RWPE2 (cell line): ENCODE data around the gene CNKSR3.

ENCODE experiments used
- ATAC-seq: fragments of 200-7000 bp; cut with Tn5 transposase; 3 replicates; pipeline ENCODE4 v1.9.1; 2021; ENCODE audit warnings: low read depth
- DNase-seq: peaks from one replicate; pipeline ENCODE4 v3.0.0-alpha.2; 2020; ENCODE audit warnings: low spot score
- H3K27ac ChIP-seq: fragments of 450-650 bp; 2 replicates; pipeline ENCODE4 v1.5.1; 2017; ENCODE audit warnings: mild to moderate bottlenecking; ENCODE audit not compliant: poor library complexity, severe bottlenecking
- H3K27me3 ChIP-seq: fragments of 250-450 bp; sonication (Bioruptor Pico); 2 replicates; pipeline ENCODE4 v1.5.1; 2021; ENCODE audit warnings: mild to moderate bottlenecking, moderate library complexity; ENCODE audit not compliant: insufficient read depth, poor library complexity, severe bottlenecking
- H3K36me3 ChIP-seq: fragments of 250-450 bp; sonication (Bioruptor Pico); 2 replicates; pipeline ENCODE4 v1.5.1; 2020; ENCODE audit warnings: low read depth, mild to moderate bottlenecking, moderate library complexity
- H3K4me1 ChIP-seq: fragments of 250-450 bp; sonication (Bioruptor Pico); 2 replicates; pipeline ENCODE4 v1.5.1; 2021; ENCODE audit warnings: mild to moderate bottlenecking, moderate library complexity; ENCODE audit not compliant: insufficient read depth, poor library complexity, severe bottlenecking
- H3K4me3 ChIP-seq: fragments of 250-450 bp; sonication (Bioruptor Pico); 2 replicates; pipeline ENCODE4 v1.5.1; 2021; ENCODE audit warnings: mild to moderate bottlenecking, moderate library complexity; ENCODE audit not compliant: severe bottlenecking
- H3K9me3 ChIP-seq: fragments of 250-450 bp; sonication (Bioruptor Pico); 2 replicates; pipeline ENCODE4 v1.5.1; 2021; ENCODE audit warnings: mild to moderate bottlenecking, moderate library complexity; ENCODE audit not compliant: severe bottlenecking
- TF ChIP-seq, protein P1 (sequence below): fragments of 450-650 bp; IDR thresholded peaks from one replicate; pipeline ENCODE4 v1.5.1; 2017; ENCODE audit warnings: mild to moderate bottlenecking, moderate library complexity; ENCODE audit not compliant: poor library complexity, severe bottlenecking

The CNKSR3 gene

GRCh38 chr6:154529957-154530356 is 19.5 kb upstream of the CNKSR3 start:
- no peak for DNase-seq

DNA sequence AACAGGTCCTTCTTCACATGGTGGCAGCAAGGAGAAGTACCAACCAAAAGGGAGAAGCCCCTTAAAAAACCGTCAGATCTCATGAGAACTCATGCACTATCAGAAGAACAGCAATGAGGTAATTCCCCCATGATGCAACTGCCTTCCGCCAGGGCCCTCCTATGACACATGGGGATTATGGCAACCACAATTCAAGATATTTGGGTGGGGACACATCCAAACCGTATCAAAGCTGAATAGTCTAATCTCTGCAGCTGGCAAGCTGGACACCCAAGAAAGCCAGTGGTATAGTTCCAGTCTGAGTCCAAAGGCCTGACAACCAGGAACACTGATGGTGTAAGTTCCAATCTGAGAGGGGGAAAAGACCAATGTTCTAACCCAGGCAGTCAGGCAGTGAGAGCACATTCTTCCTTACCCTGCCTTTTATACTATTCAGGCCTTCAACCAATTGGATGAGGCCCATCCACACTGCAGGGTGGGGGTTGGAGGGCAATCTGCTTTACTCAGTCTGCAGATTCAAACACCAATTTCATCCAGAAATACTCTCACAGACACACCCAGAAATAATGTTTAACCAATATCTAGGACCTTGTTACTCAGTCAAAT is 17.9 kb upstream of the CNKSR3 start:
- no peaks in the 10 kb centered on the region for H3K4me1 ChIP-seq
- H3K27me3 ChIP-seq = no peaks in the 10 kb centered on the region
- no peaks in the 10 kb centered on the region for H3K9me3 ChIP-seq
- DNase-seq (no peak), ATAC-seq (no peak)
- no peaks in the 10 kb centered on the region for H3K36me3 ChIP-seq
- no peak overlapping the region for H3K27ac ChIP-seq
- no peak overlapping the region for H3K4me3 ChIP-seq
- TF ChIP-seq, protein P1, sequence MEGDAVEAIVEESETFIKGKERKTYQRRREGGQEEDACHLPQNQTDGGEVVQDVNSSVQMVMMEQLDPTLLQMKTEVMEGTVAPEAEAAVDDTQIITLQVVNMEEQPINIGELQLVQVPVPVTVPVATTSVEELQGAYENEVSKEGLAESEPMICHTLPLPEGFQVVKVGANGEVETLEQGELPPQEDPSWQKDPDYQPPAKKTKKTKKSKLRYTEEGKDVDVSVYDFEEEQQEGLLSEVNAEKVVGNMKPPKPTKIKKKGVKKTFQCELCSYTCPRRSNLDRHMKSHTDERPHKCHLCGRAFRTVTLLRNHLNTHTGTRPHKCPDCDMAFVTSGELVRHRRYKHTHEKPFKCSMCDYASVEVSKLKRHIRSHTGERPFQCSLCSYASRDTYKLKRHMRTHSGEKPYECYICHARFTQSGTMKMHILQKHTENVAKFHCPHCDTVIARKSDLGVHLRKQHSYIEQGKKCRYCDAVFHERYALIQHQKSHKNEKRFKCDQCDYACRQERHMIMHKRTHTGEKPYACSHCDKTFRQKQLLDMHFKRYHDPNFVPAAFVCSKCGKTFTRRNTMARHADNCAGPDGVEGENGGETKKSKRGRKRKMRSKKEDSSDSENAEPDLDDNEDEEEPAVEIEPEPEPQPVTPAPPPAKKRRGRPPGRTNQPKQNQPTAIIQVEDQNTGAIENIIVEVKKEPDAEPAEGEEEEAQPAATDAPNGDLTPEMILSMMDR = no peak

More at GRCh38 chr6:154529957-154530356, 19.5 kb upstream of the CNKSR3 start:
- no peaks in the 10 kb centered on the region for H3K36me3 ChIP-seq
- H3K4me3 ChIP-seq = no peak overlapping the region
- H3K4me1 ChIP-seq = no peaks in the 10 kb centered on the region
- no peak overlapping the region for H3K27ac ChIP-seq
- no peaks in the 10 kb centered on the region for H3K27me3 ChIP-seq
- H3K9me3 ChIP-seq = no peaks in the 10 kb centered on the region
- TF ChIP-seq, protein P1 = no peak
- no peak for ATAC-seq

GRCh38 chr6:154526996-154527395 is 16.5 kb upstream of the CNKSR3 start:
- TF ChIP-seq, protein P1 = no peak
- ATAC-seq = no peak
- no peaks in the 10 kb centered on the region for H3K9me3 ChIP-seq

GRCh38 chr6:154522576-154522975 is 12.1 kb upstream of the CNKSR3 start:
- TF ChIP-seq, protein P1 = no peak
- Histone ChIP-seq H3K4me1 (no peaks in the 10 kb centered on the region), H3K4me3 (no peak overlapping the region), H3K27ac (no peak overlapping the region), H3K36me3 (no peaks in the 10 kb centered on the region), H3K9me3 (no peaks in the 10 kb centered on the region), H3K27me3 (no peaks in the 10 kb centered on the region)
- DNase-seq = no peak
- ATAC-seq = no peak

More at GRCh38 chr6:154526996-154527395, 16.5 kb upstream of the CNKSR3 start:
- DNase-seq = no peak
- Histone ChIP-seq H3K36me3 (no peaks in the 10 kb centered on the region), H3K4me3 (no peak overlapping the region), H3K4me1 (no peaks in the 10 kb centered on the region), H3K27me3 (no peaks in the 10 kb centered on the region), H3K27ac (no peak overlapping the region)

- Histone ChIP-seq H3K4me3 (no peak overlapping the region), H3K9me3 (no peaks in the 10 kb centered on the region), H3K27ac (no peak overlapping the region), H3K4me1 (no peaks in the 10 kb centered on the region), H3K36me3 (no peaks in the 10 kb centered on the region), H3K27me3 (no peaks in the 10 kb centered on the region)
- ATAC-seq (no peak), DNase-seq (no peak)
- TF ChIP-seq, protein P1 = no peak
Measured at GRCh38 chr6:154521412-154521811, 10.9 kb upstream of the CNKSR3 start.
